Suppressor macrophage treated with lipopolysaccharide for 1 hour (primary cell): Measurements from ENCODE around the gene FREY1.
A peak's percentile ranks its signal among the peaks of the same experiment; 100 is the strongest.

Experiments used
- DNase-seq, 3 donors: peaks; one replicate each; pipeline ENCODE4 v3.0.0-alpha.2; 2020 to 2022

The FREY1 gene

DNA sequence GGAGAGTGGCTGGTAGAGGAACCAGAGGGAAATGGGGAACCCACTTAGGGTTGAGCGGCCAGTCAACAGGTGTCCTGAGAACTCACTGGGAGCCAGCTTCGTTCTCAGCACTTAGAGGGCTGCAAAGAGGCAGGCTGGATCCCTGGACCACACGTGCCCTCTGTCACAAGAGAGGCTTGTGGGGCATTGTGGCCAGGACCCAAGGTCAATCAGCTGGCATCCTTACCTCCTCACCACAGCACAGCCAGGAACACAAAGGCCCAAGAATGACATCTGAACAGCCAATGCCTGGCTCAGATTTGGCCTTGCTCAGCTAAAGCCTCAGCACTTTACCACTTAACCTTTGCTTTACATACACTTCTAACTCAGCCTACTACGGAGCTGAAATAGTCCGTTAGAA is 14.2 kb downstream of the FREY1 start:
- no peak for DNase-seq

DNA sequence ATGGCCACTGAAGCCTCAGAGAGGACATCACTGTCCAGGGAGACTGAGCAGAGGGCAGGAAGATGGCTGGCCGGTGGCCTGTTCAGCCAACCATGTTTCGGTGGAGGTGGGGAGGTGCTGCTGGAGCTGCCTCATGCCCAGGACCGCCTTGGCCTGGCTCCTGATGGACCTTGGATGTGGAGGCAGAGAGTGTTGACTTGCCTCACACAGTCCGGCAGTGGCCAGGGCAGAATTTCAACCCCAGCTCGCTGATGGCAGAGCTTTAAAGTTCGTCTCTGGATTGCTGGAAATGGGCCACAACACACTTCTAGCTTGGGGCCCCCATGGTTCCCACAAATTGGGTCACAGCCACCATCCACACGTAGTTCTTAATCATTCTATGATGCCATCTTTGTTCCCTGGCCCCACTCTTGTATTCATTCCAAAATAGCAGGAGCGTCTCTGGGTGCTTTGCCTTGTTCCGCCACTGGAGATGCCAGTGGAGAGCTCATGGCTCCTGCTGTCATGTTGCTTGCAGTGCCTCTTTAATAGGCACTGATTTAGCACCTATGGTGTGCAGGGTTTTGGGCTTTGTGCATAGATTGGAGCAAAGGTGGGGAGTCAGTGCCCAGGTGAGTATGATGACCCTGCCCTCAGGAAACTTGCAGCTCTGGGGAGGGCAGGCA is 16.1 kb downstream of the FREY1 start:
- DNase-seq: no peak

DNA sequence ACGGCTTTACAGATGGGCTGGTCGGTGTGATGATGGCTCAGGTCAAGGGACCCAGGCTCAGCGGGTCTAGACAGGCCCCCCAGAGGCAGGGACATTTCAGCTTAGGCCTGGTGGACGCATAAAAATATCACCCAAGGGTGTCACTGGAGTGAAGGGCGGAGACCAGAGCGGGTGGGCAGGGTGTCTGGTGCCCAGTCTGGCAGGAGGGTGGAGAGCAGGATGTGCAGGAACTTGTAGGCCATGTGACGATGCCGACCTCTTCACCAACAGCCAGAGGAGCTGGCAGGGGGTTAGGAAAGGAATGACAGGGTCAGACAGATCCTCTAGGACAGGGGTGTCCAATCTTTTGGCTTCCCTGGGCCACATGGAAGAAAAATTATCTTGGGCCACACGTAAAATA is 17.1 kb downstream of the FREY1 start:
- no peak for DNase-seq

DNA sequence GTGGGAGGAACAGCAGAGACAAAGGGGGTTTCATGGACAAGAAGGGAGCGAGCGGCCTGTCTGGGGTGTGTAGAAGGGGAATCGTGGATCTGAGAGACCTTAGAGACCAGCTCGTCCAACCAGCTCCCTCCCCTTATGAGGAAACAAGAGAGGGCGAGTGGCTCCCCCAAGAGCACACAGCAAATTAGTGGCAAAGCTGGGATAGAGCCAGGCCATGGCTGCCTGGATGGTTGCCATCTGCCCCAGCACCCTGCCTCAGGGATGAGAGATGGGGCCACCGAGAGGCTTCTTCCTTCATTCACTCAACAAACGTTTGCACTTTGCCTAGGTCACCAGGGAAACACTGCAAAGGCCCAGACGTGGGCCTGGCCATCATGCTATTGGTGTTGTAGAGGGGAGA is 17.5 kb downstream of the FREY1 start:
- no peak for DNase-seq

DNA sequence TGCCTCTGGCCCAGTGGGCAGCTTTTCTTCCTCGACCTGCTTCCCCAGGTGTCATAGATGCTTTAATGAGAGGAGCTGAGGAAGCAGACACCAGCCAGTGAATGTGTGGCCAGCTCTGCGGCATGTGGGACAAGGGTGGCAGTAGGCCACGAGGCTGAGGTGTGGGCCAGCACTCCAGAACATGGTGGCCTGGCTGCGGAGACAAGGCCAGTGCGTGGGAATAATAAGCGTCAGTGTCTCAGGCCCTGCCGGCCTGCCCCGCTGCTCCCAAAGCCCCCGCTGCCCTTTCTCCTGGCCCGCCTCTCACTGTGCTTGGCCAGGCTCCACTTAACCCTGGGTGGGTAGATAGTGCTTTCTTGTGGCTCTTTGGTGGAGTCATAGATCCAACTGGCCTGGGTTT is 19.5 kb downstream of the FREY1 start:
- DNase-seq: no peak

DNA sequence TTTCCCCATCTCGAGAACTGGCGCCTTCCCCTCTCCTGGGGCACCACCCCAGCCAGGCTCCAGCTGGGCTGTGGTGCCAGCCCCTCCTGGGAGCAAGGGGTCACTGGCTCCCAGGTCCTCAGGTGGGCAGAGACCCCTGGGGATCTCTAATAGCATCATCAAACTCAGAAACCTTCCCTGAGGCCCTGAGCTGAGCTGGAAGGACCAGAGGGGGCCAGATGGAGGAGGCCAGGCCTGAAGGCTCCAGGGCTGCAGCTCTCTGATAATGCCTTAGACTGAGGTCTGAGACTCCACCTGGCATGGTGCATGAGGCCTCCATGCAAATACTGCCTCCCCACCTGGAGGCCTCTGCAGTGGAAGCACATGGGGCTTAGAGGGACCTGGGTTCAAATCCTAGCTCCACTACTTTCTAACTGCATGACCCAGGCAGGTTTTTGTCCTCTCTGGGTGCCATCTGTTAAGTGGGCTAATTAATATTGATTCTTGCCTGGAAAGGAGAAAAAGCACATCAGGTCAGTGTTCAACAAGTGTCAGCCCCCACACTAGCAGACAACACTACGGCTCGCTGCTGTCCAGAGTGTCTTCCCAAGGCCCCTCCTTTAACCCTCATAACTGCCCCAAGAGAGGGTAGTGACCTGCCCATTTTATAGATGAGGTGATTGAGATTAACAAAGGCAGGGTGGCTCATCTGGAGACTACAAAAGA is 20.1 kb downstream of the FREY1 start:
- DNase-seq: no peak

DNA sequence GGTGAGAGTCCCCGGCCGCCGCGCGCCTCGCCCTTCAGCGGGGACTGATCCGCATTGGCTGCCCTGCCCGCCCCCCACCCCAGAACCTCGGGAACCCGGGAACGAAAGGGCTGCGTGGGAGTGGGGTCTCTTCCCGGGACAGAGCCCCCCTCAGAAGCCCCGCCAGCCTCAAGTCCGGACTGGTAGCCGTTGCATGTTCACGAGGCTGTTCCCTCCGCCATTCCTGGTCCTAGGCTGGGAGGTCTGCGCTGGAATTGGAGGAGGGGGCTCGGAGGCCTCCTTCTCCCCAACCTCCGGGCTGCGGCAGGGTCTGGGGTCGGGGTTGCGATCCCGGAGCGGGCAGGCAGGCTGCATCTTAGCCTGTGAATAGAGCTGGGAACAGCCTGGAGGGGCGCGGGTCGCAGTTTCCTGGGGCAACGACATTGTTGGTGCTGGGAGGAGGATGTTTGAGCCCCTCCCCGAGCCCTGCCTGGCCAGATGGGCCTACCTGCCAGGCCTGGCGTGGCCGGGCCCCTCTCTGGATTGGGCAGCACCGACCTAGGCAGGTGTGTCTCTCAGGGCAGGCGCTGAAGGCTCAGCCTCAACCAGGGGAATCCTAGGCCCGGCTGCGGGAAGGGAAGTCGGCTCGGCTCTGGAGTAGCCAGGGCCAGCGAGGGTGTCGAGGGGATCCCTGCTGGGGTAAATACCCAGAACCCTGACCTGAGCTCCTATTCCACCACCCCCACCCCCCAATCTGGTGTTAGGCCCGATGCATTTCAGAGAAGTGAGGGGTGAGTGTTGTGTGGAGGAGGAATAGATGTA is 20.9 kb downstream of the FREY1 start:
- no peak for DNase-seq

DNA sequence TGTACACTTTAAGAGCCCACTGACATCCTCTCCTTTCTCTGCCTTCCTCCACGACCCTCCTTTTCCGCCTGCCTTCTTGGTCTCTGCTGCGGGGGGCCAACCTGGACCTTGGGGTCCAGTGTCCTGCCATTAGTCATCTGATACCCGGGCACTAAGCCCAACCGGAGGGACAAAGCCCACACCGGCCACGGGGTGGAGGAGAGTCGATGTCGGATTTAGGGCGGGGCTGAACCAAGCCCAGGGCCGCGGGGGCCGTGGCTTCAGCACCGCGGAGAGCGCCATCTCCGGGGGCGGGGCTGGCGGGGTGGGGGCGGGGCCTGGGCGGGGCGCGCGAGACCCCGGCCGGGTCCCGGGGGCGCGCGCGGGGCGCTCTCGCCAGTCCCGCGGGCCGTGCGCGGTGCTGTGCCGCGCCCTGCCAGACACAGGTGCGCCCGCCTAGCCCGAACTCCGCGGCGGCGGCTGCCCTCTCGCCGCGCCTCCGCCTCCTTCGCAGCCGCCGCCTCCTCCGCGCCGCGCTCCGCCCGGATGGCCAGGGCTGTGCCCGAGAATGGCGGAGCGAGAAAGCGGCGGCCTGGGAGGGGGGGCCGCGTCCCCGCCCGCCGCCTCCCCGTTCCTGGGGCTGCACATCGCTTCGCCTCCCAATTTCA is 21.7 kb downstream of the FREY1 start, which contains the start of gene MAPK8IP1:
MAPK8IP1 (plus strand) TSS at position 378 of the 647 bp plus-strand sequence; CDS start at position 548, 170 bp downstream.
- peak; percentile 56 to 81 (median 66) for DNase-seq

DNA sequence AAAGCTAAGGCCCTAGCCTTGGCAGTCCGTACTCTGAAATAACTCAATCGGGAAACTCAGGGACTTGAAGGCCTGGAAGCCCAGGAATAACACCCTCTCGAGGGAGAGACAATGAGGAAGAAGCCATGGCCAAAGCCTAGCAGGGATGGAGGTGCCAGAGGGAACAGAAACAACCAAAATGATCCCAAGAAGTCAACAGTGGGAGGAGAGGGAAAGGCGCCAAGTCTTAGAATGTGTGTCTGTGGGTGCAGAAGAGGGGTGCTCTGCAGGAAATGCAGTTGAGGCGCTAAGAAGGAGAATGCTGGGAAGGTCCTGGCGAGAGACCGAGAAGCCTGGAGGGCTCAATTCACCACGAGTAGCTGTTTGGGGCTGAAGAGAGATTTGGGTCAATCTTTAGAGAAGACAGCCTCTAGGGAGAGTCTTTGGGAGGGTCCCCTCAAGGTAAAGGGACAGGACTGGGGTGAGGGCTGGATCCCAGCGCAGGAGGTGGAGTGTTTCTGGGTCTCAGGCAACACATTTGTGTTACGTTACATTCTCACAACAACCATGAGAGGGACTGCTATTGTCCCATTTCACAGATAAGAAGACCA is 22.4 kb downstream of the FREY1 start:
- no peak for DNase-seq

DNA sequence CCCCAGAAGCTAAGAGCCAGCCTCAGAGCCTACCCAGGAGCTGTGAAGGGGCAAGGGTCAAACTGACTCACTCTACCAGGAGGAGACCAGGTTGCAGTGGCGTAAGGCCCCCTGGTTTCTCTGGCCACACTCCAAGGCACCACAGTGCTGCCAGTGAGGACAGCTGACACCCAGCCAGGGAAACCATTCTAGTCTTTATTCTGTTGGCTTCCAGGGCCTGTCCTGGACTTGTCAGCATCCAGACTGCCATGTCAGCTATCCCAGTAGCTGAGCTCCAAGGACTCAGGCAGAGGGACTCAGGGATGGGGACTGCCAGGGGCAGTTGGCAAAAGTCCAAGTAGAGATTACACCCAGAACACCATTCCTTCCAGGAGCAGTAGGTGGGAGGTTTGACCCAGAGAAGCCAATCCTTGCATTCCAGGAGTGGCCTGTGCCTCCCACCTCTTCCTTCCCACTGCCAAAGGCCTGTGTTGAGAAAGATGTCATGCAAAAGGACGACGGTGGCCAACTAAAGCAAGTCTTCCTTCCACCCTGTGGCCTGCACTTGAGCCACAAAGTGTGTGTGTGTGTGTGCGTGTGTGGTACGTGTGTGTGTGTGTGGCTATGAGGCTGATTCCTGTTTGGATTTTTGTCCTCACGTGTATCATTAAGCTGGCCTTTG is 25.2 kb downstream of the FREY1 start:
- DNase-seq: no peak

DNA sequence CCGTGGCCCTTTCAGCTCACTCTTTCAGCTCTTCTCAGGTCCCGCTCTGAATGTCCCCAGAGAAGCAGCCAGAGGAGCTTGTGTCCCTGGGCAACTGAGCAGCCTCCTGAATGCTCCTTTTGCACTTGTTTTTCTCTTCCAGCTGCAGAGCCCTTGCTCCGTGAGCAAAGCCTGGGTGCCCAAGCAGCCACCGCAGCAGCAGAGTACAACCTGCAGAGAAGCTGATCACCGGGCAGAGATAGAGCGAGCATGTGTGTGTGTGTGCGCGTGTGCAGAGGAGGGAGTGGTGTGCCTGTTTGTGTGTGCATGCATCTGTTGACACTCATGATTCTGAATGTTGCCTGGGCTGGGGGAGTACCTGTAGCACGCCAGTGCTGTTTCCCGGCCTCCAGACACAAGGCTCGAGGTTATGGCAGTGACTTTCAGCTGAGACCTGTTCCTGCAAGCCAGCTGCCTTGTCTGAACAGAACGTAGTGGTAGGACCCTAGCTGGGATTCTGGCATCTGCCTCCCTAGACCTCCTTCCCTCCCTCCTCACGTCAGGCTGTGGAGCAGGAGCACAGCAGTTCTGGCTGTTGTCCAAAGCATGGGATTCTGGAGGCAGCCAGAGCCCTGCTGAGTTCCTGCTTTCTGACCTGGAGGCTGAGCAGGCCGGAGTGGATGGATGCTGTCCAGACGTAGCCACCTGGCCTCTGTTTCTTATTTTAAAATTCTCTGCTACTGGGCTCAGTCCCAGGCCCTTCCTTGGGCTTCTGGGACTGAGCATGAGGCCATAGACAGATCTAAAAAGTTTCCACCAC is 26.1 kb downstream of the FREY1 start:
- DNase-seq: no peak

DNA sequence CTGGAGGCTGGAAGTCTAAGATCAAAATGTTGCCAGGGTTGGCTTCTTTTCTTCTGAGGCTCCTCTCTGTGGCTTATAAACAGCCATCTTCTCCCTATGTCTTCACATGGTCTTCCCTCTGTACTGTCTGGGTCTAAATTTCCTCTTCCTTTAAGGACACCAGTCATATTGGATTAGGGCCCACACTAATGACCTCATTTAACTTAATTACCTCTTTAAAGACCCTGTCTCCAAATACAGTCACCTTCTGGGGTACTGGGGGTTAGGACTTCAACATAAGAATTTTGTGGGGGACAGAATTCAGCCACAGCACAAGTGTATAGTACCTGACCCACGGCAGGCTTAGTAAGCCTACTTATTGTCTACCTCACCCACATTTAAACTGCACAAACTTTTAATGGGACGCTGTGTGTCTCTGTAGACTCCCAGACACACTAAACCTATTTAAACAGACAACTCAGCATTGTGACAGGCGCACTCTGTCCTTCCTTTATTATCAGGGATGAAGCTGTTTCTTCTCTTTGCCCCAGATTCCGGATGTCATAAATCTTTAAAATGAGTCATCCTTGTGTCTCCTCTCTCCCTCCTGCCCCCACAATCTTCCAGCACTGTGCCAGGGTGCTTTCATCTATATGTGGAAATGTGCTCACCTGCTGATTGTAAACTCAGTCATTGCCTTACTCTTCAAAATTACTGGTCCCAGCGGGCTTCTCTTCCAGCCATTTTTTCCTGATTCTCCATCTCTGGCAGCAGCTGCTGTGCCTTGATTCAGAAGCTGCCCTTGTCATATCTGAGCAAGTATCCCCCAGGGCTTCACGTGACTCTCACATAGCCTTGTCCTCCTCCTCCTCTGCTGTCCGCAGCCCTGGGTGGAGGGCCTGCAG is 27.0 kb downstream of the FREY1 start:
- no peak for DNase-seq

DNA sequence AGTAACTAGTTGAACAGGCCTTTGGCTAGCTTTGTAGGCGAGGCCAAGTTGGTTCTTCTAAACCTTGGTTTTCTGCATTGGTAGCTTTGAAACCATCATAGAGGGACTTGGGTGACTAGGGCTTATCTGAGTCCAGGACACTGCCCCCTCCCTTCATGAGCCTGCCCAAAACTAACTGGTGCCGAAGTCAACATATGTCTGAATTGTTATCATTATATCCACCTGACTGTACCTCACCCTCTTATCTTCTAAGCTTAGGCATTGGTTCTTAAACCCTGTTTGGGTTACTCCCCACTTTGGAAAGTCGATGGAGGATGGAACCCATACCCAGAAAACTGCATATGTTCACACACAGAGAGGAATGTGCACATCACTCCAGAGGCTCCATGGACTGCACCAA is 29.2 kb downstream of the FREY1 start:
- DNase-seq: no peak

DNA sequence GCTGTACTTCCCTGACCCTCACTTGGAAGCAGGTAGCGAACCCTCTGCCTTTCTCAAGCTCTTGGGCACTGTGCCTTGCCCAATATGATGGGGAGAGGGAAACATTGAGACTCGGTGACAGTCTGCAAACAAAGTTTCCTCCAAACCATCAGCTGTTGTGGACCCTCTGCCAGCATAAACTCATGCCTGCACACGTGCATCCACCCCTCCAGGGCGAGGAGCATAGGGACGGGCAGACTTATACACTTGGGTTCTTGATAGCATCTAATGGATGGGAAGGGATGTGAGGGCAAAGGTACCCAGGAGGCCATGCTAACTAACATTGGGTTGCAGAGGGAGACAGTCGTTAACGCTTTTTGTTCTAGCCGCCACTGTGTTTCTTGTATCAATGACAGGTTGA is 29.9 kb downstream of the FREY1 start:
- no peak for DNase-seq

DNA sequence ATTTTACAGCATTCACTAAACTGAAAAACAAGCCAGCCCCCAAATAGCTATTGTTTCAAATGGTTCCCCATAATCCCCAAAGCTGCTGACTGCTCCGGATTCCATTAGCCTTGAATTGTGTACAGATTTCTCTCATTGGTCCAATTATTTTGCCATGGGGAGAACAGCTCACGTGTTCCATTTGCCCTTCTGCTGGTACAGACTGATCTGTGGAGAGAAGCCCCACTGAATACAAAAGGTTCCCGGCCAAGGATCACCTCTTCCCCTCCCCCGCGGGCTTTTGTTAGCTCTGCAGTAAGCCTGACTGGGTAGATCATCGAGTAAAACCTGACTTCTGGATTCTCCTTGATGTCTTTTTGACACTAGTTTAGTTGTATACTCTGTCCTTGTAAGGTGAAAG is 30.7 kb downstream of the FREY1 start:
- no peak for DNase-seq

DNA sequence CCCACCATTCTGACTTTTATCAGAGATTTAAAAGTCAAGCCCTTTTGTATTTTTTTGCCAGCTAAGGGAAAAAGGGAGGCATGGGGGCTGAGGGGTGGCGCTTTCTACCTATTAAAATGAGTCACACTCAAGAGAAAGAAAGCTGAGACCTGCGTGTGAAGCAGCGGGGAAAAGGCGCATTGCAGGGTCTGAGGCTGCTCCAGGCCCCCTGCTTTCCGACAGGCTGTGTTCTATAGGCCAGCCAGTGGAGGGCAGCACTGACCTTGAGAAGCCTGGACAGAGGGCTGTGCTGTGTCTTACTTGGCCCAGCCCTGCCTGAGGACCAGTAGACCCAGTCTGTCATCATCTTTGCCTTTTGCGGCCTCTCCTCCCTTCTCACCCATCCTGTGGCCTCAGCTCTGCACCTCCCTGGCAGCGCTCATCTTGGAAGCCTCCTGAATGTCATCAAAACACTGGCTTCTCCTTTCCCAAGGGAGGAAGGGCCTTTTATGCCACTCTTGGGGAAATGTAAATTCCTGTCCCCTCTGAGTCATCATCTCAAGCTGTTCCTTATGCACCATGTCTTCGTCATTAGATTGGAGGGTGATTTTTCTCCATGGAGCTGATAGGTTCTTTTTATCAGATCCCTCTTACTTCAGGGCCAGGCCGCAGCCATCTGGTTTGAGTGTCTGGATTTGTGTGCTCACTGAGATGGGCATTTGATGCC is 34.3 kb downstream of the FREY1 start:
- peak; percentile 66 to 69 (median 67) for DNase-seq

DNA sequence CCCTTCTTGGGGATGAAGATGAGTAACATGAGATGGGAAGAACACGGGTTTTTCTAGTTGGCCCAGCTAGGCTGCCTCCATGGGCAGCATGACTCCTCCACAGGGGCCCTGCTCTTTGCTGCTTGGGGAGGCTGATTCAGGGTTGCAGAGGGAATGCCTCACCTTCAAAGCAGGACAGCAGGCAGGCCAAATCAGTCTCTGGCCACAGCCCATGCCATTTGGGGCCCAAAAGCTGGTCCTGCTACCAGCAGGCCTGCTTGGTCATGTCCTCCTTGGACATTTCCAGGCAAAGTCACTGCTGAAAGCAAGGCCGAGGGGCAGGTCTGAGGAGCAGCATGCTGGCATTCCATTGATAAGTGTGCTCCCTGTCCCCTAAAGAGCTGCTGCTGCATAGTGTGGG is 35.4 kb downstream of the FREY1 start:
- DNase-seq: no peak

DNA sequence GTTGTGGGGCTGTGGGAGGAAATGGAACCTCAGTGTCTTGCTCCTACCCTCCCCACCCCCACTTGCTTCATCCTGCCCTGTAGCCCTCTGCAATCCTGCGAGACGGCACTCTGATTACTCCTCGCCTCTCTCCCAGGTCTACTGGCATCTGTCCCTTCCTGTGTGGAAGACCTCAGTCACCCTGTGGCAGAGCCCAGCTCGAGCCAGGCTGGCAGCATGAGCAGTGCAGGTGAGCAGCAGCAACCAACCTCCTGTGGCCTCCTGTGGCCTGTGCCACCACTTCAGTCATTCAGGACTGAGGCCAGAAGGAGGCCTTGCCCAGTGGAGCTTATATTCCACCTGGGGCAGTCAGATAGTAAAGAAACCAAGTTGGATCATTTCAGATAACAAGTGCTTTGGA is 36.4 kb downstream of the FREY1 start:
- no peak for DNase-seq

DNA sequence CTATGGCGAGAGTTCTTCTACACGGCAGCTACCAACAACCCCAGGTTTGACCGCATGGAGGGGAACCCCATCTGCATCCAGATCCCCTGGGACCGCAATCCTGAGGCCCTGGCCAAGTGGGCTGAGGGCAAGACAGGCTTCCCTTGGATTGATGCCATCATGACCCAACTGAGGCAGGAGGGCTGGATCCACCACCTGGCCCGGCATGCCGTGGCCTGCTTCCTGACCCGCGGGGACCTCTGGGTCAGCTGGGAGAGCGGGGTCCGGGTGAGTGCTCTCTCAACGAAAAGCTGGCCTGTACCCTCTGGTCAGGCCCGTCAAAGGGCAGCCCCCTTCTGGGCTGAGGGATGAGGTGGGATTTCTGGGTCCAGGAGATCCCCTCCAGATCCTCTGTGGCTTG is 37.5 kb downstream of the FREY1 start:
- no peak for DNase-seq

DNA sequence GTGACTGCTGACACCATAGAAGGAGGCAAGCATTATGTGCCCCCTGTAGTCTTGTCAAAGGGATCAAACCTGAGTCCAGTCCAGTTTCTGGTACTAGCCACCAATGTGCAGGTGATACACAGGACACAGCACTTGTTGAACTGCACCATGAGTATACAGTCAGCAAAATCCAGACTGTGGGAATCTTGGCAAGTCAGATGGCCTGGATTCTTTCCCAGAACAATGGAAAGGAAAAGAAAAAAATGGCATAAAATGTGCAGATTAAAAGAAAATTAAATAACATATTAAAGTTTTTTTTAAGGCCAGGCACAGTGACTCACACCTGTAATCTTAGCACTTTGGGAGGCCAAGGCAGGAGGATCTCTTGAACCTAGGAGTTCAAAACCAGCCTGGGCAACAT is 43.0 kb downstream of the FREY1 start:
- DNase-seq: no peak
